ENCODE results near the gene NDEL1.
A peak's percentile ranks its signal among the peaks of the same experiment; 100 is the strongest.

The NDEL1 gene

GRCh38 chr17:8417806-8418205, 17.9 kb upstream of the NDEL1 start:
- no peak for DNase-seq

DNA sequence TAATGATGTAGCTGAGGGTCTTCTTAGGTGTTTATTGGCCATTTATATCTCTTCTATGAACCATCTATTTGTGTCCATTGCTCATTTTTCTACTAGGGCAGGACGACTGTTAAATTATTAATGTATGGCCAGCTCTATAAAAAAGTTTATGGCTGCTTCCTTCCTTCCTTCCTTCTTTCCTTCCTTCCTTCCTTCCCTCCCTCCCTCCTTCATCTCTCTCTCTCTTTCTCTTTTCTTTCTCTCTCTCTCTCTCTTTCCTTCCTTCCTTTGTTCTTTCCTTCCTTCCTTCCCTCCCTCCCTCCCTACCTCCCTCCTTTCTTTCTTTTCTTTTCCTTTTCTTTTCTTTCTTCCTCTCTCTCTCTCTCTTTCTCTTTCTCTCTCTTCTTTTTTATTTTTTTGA, 17.2 kb upstream of the NDEL1 start:
- no peak for DNase-seq

GRCh38 chr17:8419305-8419704, 16.4 kb upstream of the NDEL1 start:
- DNase-seq: no peak

DNA sequence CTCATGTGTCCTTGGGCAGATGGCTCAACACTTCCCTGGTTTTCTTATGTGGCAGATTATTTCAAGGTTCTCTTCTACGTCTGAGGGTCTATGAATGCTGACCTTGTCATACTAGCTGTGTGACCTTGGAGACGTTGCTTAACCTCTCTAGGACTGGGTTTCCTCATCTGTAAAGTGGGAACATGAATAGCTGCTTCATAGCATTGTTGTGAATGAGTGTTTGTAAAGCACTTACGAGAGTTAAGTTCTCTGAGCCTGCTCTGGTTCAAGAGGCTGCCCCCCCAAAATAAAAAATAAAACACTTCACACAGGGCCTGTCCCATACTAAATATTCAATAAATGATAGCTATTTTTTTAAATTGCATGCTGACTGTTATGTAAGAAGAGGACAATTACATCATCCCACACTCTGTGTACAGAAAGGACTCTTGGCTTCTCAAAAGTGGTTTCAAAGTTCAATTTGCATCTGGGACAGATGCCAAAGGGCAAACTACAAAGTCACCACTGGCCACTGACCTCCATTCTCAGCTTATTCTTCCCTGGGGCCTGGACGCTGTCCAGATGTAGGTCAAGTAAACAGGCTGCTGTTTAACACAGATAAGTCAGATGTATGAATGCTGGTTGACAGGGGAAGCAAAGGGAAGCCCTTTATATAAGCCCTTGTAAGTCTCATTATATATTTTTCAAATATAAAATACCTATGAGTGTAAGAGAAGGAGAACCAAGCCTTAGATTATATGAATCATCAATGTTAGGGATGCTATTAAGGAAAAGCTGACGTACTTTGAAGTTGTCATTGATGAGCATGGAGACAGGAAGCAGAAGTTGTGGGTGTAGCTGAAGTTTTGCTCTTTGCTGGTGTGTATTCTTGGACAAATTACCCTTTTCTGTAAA, 15.4 kb upstream of the NDEL1 start:
- DNase-seq: peak; percentile 90

GRCh38 chr17:8421571-8421970, 14.1 kb upstream of the NDEL1 start:
- no peak for DNase-seq

GRCh38 chr17:8426094-8426720, 9.5 kb upstream of the NDEL1 start:
- no peak for DNase-seq

- no peak for DNase-seq
Observed at GRCh38 chr17:8426802-8427201, 8.9 kb upstream of the NDEL1 start.

DNA sequence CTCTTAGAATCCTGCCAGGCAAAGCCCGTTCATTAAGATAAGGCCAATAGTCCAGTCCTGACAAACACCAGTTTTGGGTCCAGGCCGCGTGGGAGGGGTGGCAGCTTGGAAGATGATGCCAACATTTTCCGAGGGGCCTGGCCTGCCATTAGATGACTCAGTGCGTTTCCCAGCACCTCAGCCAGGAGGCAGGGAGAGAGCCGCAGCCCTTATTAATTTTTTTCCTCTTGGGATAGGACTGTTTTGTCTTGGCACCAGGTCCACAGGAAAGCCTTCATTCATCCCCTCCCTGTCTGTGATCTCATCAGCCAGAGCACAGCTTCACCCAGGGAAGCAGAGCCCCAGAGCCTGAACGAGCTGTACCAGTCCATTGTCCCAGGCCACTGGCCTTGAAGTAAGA, 4.7 kb upstream of the NDEL1 start:
- no peak for DNase-seq

DNA sequence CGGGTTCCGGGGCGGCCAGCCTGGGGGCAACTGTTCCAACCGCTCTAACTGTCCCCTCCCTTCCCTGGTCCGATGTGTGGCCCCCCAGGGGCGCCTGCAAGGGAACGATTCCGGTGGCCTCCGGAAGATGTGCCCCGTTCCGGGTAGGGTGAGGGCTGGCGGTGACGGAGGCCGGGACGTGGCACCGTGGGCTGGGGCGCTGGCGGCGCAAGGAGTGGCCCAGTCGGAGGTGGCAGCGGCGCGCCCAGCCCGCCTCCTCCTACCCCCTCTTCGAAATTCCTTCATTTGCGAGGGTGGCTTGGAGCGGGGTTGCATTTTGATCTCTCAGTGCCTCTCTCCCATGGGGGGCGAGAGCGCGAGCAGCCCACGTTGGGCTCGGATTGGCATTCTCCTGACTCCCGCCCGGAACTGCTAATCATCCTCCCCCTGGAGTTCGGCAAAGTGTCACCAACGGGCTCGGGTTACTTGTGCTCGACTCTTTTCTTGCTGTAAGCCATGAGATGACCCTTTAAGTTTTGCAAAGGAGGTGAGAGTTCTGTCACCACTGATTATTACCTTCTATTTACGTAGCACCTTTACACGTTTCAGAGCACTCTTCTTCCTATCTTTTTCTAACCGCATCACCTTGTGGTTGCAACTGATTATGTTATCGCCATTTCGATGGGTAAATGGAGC, 622 bp downstream of the NDEL1 start:
- peak; percentile 88 for DNase-seq

DNA sequence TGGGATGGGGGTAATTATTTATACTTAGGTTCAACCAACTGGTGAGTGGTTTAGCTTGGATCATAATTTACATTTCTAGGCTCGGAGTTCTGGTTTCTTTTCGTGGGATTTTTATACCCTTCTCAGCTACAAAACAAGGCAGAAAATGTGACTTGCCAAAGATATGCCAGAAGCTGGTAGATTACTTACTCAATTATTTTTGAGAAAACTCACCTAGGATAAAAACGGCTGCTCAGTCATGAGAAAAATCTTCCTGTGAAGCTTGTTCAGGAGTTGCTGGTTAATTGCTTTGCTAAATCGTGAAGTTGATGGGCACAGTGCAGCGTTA, 1.1 kb downstream of the NDEL1 start:
- no peak for DNase-seq

DNA sequence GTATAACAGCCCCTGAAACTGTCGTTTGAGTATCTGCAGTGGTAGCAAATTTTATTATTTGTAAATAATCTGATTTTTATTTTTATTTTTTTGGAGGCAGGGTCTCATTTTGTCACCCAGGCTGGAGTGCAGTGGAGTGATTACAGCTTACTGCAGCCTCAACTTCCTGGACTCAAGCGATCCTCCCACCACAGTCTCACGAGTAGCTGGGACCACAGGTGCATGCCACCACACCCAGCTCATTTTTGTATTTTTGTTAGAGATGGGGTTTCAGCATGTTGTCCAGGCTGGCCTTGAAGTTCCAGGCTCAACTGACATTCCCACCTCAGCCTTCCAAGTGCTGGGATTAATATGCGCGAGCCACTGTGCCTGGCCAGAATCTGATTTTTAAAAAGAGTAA, 2.8 kb downstream of the NDEL1 start:
- no peak for DNase-seq

- DNase-seq: no peak
Observed at GRCh38 chr17:8439681-8440080, 4.0 kb downstream of the NDEL1 start.

DNA sequence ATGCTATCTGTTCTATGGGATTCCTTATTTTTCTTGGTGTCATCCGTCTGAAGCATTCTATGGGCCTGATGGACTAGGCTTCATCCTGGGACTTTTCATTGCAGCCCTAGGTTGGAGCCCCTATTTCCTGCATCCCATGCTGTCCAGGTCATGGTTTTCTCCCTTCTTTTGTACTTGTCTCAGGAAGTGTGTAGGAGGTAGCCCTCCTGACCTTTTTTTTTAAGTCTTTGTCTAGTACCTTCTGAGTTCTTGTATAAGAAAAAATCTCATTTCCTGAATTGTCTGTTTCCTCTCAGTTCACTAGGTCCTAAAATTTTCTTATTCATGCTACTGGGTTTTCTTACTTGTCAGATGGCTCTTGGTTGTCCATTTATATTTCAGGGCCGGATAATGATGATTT, 6.0 kb downstream of the NDEL1 start:
- DNase-seq: no peak

- no peak for DNase-seq
Observed at GRCh38 chr17:8442310-8442709, 6.6 kb downstream of the NDEL1 start.

DNA sequence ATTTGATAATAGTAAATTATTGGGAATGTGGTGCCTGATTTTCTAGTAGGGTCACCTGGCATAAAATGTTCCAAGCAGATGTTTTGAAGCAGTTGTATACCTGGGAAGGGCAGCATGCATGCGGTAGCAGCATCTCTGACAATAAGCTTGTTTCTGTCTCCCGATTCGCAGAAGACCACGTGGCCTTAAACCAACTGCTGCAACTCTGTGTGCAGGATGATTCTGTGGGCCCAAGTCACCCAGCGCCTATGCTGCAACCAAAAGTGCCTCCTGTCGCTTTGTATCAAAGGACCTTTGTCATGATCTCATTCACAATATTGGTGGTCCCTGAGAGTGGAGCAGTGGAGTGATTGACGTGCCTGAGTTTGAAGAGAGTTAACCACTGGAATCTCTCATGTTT, 8.1 kb downstream of the NDEL1 start:
- no peak for DNase-seq

DNA sequence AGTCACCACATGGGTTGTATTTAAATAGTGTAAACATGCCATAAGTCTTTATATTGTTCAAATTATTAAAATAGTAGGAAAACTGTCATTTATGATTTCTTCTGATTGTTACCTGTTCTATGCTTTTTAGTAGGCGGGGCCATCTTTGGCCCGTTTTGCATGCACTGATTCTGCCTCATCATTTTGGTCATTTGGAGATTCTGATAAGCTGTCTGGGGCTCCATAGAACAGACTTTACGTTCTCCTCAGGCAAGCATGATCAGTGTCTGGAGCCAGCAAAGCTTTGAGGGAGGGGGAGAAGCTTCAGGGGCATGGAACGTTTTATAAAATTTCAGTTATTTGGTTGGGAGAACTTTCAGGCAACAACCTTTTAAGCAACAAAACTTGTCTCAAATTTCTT, 8.8 kb downstream of the NDEL1 start:
- DNase-seq: peak; percentile 38

- no peak for DNase-seq
Observed at GRCh38 chr17:8445536-8445935, 9.9 kb downstream of the NDEL1 start.

DNA sequence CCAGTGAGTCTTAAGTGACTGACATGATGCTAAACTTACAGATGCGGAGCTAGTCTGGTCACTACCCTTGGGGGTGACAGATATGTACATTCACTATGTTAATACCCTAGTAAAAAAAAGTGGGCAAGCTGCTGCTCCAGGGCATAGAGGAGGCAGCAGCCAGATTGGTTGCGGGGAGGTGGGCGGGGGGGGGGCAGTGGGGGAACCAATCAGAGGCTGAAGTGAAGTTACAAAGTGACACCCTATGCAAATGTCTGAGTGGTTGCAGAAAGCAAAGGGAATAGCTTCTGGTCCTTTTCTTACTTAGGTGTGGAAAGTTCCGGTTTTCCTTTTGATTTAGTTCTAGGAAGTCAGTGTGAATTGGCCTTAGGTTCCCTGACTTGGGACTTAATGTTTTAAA, 12.1 kb downstream of the NDEL1 start:
- peak; percentile 41 for DNase-seq

DNA sequence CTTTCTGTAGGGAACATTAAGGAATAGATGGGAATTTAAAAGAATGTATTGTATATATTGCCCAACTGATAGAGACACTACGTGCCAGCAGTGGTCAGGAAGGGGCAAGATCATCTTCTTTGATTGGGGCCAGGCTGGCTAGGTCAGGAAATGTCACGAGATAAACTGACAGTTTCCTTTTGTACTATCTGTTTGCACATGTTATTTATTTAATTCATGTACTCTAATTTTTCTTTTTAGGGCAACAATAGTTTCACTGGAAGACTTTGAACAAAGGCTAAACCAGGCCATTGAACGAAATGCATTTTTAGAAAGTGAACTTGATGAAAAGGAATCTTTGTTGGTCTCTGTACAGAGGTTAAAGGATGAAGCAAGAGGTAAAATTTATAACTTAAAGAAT, 12.6 kb downstream of the NDEL1 start:
- DNase-seq: peak; percentile 57

DNA sequence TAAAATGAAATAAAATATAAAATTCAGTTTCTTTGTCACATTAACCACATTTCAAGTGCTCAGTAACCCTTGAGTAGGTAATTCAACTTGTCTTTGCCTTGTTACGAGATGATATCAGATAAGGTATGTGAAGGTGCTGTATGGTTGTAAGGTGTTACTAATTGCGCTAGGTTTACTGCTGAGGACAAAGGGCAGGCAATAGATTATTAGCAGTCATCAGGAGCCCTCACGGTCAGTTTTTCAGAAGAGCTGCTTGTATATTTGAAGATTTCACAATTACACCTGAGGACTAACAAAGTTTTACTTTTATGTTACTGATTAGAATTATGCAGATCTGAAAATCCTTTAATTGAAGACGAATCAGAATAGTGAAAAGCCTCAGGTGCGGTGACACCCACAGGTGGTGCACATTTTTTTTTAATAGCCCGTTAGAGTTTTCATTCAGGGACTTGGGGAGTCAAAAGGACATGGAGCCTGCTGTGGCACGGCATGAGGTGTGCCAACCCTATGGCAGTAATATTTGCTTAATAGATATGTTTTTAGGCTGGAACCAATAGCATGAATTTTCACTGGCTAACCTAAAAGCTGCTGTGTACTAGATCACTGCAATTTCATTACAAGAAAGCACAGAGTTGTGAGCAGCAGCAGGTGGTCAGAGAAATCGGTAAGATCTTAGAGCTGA, 16.4 kb downstream of the NDEL1 start:
- no peak for DNase-seq

DNA sequence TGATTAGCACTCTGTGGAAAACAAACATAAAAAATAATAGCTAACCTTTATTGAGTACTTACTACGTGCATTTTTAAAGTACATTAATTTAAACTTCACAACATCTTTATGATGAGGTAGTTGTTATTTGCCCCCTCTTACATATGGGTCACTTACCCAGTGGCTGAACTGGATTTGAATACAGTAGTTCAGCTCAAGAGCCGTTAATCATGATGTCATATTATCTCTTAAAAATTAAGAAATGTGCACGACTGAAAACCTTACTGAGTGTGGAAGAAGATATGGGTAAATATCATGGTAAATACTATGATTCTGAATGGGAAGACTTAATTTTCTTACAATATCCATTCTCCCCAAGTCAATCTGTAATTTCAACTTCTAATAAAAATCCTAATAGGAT, 17.6 kb downstream of the NDEL1 start:
- no peak for DNase-seq

DNA sequence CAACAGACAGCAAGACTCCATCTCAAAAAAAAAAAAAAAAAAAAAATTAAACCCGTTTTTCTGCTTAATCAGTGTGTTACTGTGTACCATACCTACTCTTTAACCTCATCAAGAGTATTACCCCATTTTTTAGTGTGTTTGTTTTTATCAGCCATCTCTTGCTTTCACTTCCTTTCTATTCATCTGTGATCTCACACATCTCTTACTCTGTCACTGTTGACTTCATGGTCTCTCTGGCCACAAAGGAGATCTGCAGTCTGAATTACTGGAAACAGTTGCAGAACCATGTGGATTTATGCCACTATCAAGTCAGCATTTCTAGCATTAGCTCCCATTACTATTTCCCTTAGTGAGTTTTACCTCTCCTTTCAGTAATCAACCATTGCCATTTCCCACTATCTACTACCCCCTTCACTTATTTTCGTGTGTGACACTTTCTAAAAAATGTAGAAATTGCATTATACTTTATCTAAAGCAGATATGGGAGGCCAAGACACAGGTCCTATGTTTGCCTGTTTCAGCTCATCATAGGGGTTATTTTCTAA, 20.1 kb downstream of the NDEL1 start:
- no peak for DNase-seq

GRCh38 chr17:8458128-8458527, 22.4 kb downstream of the NDEL1 start:
- DNase-seq: no peak

All from hematopoietic multipotent progenitor cell treated with erythropoietin and hydrocortisone succinate and interleukin-3 and kit ligand, for 8 days (in vitro differentiated cells).